HL-60 (cell line): ENCODE data around the gene PGLYRP2.

ENCODE experiments used
- POLR2AphosphoS5 ChIP-seq: IDR thresholded peaks from 2 replicates; pipeline ENCODE4 v1.6.1; 2012; ENCODE audit warnings: low read depth
- TF ChIP-seq, protein P1 (sequence below): IDR thresholded peaks from one replicate; pipeline ENCODE4 v1.5.1; 2011; ENCODE audit warnings: low read length, control low read depth, inconsistent platforms; ENCODE audit not compliant: insufficient read depth
- TF ChIP-seq, protein P2 (sequence below): IDR thresholded peaks from 2 replicates; pipeline ENCODE4 v1.6.1; 2012; ENCODE audit warnings: low read depth; ENCODE audit not compliant: insufficient replicate concordance

DNA sequence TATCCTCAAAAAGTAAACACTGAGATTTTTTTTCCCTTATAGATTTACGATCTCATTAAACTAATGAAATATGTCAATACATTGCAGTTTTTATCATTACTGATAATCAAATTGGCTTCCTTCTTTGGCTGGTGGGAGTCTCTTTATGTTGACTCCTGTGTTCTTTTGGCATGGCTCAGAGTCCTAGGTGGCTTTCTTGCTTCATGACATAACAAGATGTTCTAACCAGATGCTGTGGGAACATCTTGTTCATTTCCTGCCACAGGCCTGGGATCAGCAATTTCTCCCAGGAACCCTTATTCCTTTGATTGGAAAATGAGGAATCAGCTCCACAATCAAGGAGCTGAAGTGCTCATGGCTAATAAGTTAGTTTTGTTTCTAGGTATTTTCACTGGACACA is 15.8 kb upstream of the PGLYRP2 start:
- TF ChIP-seq, protein P1, sequence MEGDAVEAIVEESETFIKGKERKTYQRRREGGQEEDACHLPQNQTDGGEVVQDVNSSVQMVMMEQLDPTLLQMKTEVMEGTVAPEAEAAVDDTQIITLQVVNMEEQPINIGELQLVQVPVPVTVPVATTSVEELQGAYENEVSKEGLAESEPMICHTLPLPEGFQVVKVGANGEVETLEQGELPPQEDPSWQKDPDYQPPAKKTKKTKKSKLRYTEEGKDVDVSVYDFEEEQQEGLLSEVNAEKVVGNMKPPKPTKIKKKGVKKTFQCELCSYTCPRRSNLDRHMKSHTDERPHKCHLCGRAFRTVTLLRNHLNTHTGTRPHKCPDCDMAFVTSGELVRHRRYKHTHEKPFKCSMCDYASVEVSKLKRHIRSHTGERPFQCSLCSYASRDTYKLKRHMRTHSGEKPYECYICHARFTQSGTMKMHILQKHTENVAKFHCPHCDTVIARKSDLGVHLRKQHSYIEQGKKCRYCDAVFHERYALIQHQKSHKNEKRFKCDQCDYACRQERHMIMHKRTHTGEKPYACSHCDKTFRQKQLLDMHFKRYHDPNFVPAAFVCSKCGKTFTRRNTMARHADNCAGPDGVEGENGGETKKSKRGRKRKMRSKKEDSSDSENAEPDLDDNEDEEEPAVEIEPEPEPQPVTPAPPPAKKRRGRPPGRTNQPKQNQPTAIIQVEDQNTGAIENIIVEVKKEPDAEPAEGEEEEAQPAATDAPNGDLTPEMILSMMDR: no peak
- TF ChIP-seq POLR2AphosphoS5: no peak
- TF ChIP-seq, protein P2, sequence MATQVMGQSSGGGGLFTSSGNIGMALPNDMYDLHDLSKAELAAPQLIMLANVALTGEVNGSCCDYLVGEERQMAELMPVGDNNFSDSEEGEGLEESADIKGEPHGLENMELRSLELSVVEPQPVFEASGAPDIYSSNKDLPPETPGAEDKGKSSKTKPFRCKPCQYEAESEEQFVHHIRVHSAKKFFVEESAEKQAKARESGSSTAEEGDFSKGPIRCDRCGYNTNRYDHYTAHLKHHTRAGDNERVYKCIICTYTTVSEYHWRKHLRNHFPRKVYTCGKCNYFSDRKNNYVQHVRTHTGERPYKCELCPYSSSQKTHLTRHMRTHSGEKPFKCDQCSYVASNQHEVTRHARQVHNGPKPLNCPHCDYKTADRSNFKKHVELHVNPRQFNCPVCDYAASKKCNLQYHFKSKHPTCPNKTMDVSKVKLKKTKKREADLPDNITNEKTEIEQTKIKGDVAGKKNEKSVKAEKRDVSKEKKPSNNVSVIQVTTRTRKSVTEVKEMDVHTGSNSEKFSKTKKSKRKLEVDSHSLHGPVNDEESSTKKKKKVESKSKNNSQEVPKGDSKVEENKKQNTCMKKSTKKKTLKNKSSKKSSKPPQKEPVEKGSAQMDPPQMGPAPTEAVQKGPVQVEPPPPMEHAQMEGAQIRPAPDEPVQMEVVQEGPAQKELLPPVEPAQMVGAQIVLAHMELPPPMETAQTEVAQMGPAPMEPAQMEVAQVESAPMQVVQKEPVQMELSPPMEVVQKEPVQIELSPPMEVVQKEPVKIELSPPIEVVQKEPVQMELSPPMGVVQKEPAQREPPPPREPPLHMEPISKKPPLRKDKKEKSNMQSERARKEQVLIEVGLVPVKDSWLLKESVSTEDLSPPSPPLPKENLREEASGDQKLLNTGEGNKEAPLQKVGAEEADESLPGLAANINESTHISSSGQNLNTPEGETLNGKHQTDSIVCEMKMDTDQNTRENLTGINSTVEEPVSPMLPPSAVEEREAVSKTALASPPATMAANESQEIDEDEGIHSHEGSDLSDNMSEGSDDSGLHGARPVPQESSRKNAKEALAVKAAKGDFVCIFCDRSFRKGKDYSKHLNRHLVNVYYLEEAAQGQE: no peak
